Measurements from ENCODE around the gene PITPNM3. TPM values are rescaled to one million over a fixed set of nuclear protein-coding genes. Genes with fewer than 3 reads are reported as not detected.

PITPNM3 gene
- total and polyA plus RNA-seq, 10 donors, result 5.4 to 215 (median 125) TPM

- DNase-seq, result no peak
- Histone ChIP-seq H3K36me3 (peaks cover 0 to 13% (median 0%) of the 10 kb centered on the region in 6 donors), H3K27me3 (replicated peaks in 1 of 7) (no peaks in the 10 kb centered on the region), H3K4me3 (no peak overlapping the region), H3K27ac (no peak overlapping the region), H3K4me1 (peaks cover 18 to 46% (median 24%) of the 10 kb centered on the region in 6 donors), H3K9me3 (no peaks in the 10 kb centered on the region)
- intact Hi-C loops (cut with DNase I; ENCODE audit: low total_unique reads), result no loop called here
- 97 to 100% (median 98%) methylated on average over 4 to 8 of the region's 8 CpGs for WGBS, 5 donors
- TF ChIP-seq, protein P1, sequence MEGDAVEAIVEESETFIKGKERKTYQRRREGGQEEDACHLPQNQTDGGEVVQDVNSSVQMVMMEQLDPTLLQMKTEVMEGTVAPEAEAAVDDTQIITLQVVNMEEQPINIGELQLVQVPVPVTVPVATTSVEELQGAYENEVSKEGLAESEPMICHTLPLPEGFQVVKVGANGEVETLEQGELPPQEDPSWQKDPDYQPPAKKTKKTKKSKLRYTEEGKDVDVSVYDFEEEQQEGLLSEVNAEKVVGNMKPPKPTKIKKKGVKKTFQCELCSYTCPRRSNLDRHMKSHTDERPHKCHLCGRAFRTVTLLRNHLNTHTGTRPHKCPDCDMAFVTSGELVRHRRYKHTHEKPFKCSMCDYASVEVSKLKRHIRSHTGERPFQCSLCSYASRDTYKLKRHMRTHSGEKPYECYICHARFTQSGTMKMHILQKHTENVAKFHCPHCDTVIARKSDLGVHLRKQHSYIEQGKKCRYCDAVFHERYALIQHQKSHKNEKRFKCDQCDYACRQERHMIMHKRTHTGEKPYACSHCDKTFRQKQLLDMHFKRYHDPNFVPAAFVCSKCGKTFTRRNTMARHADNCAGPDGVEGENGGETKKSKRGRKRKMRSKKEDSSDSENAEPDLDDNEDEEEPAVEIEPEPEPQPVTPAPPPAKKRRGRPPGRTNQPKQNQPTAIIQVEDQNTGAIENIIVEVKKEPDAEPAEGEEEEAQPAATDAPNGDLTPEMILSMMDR (IDR thresholded peaks at IDR 0.05 in 8 of 11, conservative IDR thresholded peaks at IDR 0.05 in 3 of 11), result no peak
- TF ChIP-seq POLR2AphosphoS5 (IDR thresholded peaks at IDR 0.05) (peak in 1 of 3 donors; percentile 18), POLR2A (IDR thresholded peaks at IDR 0.05) (no peak)
These were observed 16.6 kb upstream of the PITPNM3 start for GRCh38 chr17:6572972-6573370.

DNA sequence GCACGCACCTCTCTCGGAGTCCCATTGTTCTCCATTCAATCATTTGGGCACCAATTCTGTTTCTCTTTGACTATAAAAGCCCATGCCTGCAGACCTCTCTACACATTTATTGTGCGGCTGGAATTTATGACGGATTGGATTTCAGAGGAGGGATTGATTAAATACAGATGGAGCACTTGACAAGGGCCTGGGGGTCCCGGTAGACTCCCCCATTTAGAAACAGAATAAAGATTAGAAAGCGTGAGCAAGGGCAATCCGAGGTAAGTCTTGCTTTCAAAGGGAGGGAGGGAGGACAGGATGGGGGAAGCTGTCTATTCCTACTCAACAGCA, 15.1 kb upstream of the PITPNM3 start:
- peaks cover 18 to 41% (median 28%) of the 10 kb centered on the region in 6 donors for H3K4me1 ChIP-seq
- no peak overlapping the region for H3K27ac ChIP-seq
- H3K9me3 ChIP-seq, result no peaks in the 10 kb centered on the region
- intact Hi-C loops (cut with DNase I; ENCODE audit: low total_unique reads), result no loop called here
- no peak for DNase-seq
- H3K27me3 ChIP-seq (replicated peaks in 1 of 7), result no peaks in the 10 kb centered on the region
- H3K36me3 ChIP-seq, result no peaks in the 10 kb centered on the region
- WGBS, 5 donors, result 89 to 94% (median 93%) methylated on average over 7 of the region's 7 CpGs
- TF ChIP-seq POLR2A (IDR thresholded peaks at IDR 0.05) (no peak), POLR2AphosphoS5 (IDR thresholded peaks at IDR 0.05) (no peak)
- TF ChIP-seq, protein P1 (IDR thresholded peaks at IDR 0.05 in 8 of 11, conservative IDR thresholded peaks at IDR 0.05 in 3 of 11), result no peak
- H3K4me3 ChIP-seq, result no peak overlapping the region

- intact Hi-C loops (cut with DNase I; ENCODE audit: low total_unique reads), result no loop called here
- no peak overlapping the region for H3K4me3 ChIP-seq
- no peaks in the 10 kb centered on the region for H3K27me3 ChIP-seq (replicated peaks in 1 of 7)
- H3K4me1 ChIP-seq, result peaks cover 16 to 36% (median 23%) of the 10 kb centered on the region in 6 donors
- TF ChIP-seq POLR2A (IDR thresholded peaks at IDR 0.05) (no peak), POLR2AphosphoS5 (IDR thresholded peaks at IDR 0.05) (no peak)
- TF ChIP-seq, protein P1 (IDR thresholded peaks at IDR 0.05 in 8 of 11, conservative IDR thresholded peaks at IDR 0.05 in 3 of 11), result no peak
- no peak overlapping the region for H3K27ac ChIP-seq
- H3K36me3 ChIP-seq, result no peaks in the 10 kb centered on the region
- DNase-seq, result no peak
- 92 to 96% (median 94%) methylated on average over 14 to 18 of the region's 18 CpGs for WGBS, 5 donors
- H3K9me3 ChIP-seq, result no peaks in the 10 kb centered on the region
These were observed 14.5 kb upstream of the PITPNM3 start for GRCh38 chr17:6570731-6571451.

DNA sequence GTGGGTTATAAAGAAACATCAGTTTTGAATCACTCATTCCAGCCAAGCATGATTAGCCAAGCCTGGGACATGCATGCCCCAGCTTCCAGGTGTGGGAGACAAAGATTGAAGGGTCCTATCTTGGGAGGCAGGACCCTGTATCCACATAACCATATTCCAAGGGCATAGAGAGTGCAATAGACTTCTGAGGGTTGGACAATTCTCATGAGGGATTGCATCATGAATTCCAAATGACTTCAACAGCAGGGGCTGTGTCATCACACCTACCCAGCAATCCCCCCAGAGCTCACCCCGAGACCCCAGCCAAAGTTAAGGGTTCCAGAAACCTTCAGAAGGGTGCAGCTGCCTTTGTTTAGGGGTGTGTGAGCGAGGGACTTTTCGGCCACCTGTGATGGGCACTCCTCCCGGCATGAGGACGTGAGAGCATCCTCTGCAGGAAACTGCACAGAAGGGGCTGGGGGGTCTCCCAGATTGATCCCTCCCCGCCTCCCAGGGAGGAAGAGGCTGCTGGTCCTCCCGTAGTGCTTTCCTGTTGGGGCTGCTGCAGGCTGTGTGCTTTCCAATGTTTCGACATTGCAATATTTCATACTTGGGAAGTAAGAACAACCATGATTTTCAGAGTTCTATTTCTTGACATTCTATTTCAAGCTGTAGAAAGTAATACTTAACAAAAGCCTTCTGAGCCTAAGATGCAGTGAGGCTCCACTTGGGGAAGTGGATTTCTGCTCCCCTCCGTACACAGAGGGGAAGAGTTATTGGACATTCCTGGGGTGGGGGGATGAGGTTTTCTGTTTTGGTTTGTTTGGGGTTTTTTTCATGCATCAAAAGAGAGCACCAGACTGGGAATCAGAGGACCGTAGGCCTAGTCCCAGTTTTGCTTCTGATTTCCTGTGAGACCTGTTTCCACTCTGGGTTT, 13.3 kb upstream of the PITPNM3 start:
- no peak for TF ChIP-seq POLR2A (IDR thresholded peaks at IDR 0.05)
- no peak for TF ChIP-seq POLR2AphosphoS5 (IDR thresholded peaks at IDR 0.05)
- TF ChIP-seq, protein P1 (IDR thresholded peaks at IDR 0.05 in 8 of 11, conservative IDR thresholded peaks at IDR 0.05 in 3 of 11), result no peak
- H3K27me3 ChIP-seq (replicated peaks in 1 of 7), result no peaks in the 10 kb centered on the region
- H3K36me3 ChIP-seq, result no peaks in the 10 kb centered on the region
- no peaks in the 10 kb centered on the region for H3K9me3 ChIP-seq
- peaks cover 4 to 23% (median 11%) of the 10 kb centered on the region in 6 donors for H3K4me1 ChIP-seq
- no peak overlapping the region for H3K4me3 ChIP-seq
- 63 to 75% (median 66%) methylated on average over 10 of the region's 10 CpGs for WGBS, 5 donors
- no peak overlapping the region for H3K27ac ChIP-seq
- no peak for DNase-seq
- intact Hi-C loops (cut with DNase I; ENCODE audit: low total_unique reads), result no loop called here

Data from spleen (tissue), 11 donors.